ENCODE results near the gene C4B. TPM values are rescaled to one million over a fixed set of nuclear protein-coding genes. Genes with fewer than 3 reads are reported as not detected.

The C4B gene
- total RNA-seq, 1 experiment from 2014 or later = 6.3 TPM

- no peak overlapping the region for H3K4me2 ChIP-seq (ENCODE audit: low read length)
- ChIA-PET CTCF (no interaction called here), POLR2A (no interaction called here), RAD21 (ENCODE audit: low non-redundant PET in 1 of 2, low total read pairs in 2 of 2, uncharacterized antibody in 2 of 2, unreplicated experiment in 2 of 2) (no interaction called here)
- no peak overlapping the region for H2AFZ ChIP-seq (ENCODE audit: low read depth, low read length, poor library complexity, severe bottlenecking)
- no peaks in the 10 kb centered on the region for H3K27me3 ChIP-seq (ENCODE audit: insufficient read depth, low read length)
- H3K27ac ChIP-seq (ENCODE audit: low read depth, low read length) = no peak overlapping the region
- TF ChIP-seq CBX3 (IDR thresholded peaks at IDR 0.05; ENCODE audit: low read depth) (no peak), POLR2AphosphoS5 (IDR thresholded peaks at IDR 0.05; ENCODE audit: low read depth, low read length) (no peak), FOSL1 (IDR thresholded peaks at IDR 0.05; ENCODE audit: low read depth) (no peak), EGR1 (IDR thresholded peaks at IDR 0.05; ENCODE audit: low read depth) (no peak), POLR2A (IDR thresholded peaks at IDR 0.05; ENCODE audit: borderline replicate concordance, extremely low read depth, insufficient read depth, insufficient read length) (no peak)
- TF ChIP-seq, protein P1, sequence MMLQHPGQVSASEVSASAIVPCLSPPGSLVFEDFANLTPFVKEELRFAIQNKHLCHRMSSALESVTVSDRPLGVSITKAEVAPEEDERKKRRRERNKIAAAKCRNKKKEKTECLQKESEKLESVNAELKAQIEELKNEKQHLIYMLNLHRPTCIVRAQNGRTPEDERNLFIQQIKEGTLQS (IDR thresholded peaks at IDR 0.05) = no peak
- H3K9ac ChIP-seq (ENCODE audit: low read length) = no peak overlapping the region
- peaks cover 12 to 34% of the 10 kb centered on the region in 2 experiments for H3K4me1 ChIP-seq (ENCODE audit: control insufficient read depth in 1 of 2, insufficient read depth in 2 of 2, low read length in 2 of 2)
- H3K9me2 ChIP-seq (ENCODE audit: insufficient read depth) = no peaks in the 10 kb centered on the region
- DNase-seq (ENCODE audit: low read depth, low spot score) (no peak), ATAC-seq (no peak)
- no peaks in the 10 kb centered on the region for H4K20me1 ChIP-seq (ENCODE audit: insufficient read depth)
- no peaks in the 10 kb centered on the region for H3K9me3 ChIP-seq (ENCODE audit: control insufficient read depth in 1 of 2, insufficient read depth in 1 of 2, low read depth in 1 of 2, low read length in 2 of 2)
- no peaks in the 10 kb centered on the region for H3K36me3 ChIP-seq (ENCODE audit: control insufficient read depth in 1 of 2, insufficient read depth in 2 of 2, low read length in 2 of 2)
- H3K79me2 ChIP-seq (ENCODE audit: insufficient read depth, low read length) = no peaks in the 10 kb centered on the region
- no peak overlapping the region for H3K4me3 ChIP-seq (replicated peaks in 1 of 2; ENCODE audit: low read depth in 1 of 2, low read length in 2 of 2)
- no TSS peak for BruUV-seq (replicated peaks)
- intact Hi-C loops (cut with micrococcal nuclease) = no loop called here
Observed at GRCh38 chr6:32082478-32082877, 67.9 kb downstream of the C4B start.

- intact Hi-C loops (cut with micrococcal nuclease) = no loop called here
- ATAC-seq (no peak), DNase-seq (ENCODE audit: low read depth, low spot score) (no peak)
- Histone ChIP-seq H3K27me3 (ENCODE audit: insufficient read depth, low read length) (no peaks in the 10 kb centered on the region), H2AFZ (ENCODE audit: low read depth, low read length, poor library complexity, severe bottlenecking) (no peak overlapping the region), H3K9me3 (ENCODE audit: control insufficient read depth in 1 of 2, insufficient read depth in 1 of 2, low read depth in 1 of 2, low read length in 2 of 2) (no peaks in the 10 kb centered on the region), H3K4me1 (ENCODE audit: control insufficient read depth in 1 of 2, insufficient read depth in 2 of 2, low read length in 2 of 2) (peaks cover 13 to 38% of the 10 kb centered on the region in 2 experiments), H3K9ac (ENCODE audit: low read length) (no peak overlapping the region), H4K20me1 (ENCODE audit: insufficient read depth) (no peaks in the 10 kb centered on the region), H3K4me3 (replicated peaks in 1 of 2; ENCODE audit: low read depth in 1 of 2, low read length in 2 of 2) (no peak overlapping the region), H3K4me2 (ENCODE audit: low read length) (no peak overlapping the region), H3K9me2 (ENCODE audit: insufficient read depth) (no peaks in the 10 kb centered on the region), H3K27ac (ENCODE audit: low read depth, low read length) (no peak overlapping the region), H3K36me3 (ENCODE audit: control insufficient read depth in 1 of 2, insufficient read depth in 2 of 2, low read length in 2 of 2) (no peaks in the 10 kb centered on the region), H3K79me2 (ENCODE audit: insufficient read depth, low read length) (no peaks in the 10 kb centered on the region)
- ChIA-PET POLR2A (no interaction called here), CTCF (no interaction called here), RAD21 (ENCODE audit: low non-redundant PET in 1 of 2, low total read pairs in 2 of 2, uncharacterized antibody in 2 of 2, unreplicated experiment in 2 of 2) (no interaction called here)
- no TSS peak for BruUV-seq (replicated peaks)
- TF ChIP-seq, protein P2, sequence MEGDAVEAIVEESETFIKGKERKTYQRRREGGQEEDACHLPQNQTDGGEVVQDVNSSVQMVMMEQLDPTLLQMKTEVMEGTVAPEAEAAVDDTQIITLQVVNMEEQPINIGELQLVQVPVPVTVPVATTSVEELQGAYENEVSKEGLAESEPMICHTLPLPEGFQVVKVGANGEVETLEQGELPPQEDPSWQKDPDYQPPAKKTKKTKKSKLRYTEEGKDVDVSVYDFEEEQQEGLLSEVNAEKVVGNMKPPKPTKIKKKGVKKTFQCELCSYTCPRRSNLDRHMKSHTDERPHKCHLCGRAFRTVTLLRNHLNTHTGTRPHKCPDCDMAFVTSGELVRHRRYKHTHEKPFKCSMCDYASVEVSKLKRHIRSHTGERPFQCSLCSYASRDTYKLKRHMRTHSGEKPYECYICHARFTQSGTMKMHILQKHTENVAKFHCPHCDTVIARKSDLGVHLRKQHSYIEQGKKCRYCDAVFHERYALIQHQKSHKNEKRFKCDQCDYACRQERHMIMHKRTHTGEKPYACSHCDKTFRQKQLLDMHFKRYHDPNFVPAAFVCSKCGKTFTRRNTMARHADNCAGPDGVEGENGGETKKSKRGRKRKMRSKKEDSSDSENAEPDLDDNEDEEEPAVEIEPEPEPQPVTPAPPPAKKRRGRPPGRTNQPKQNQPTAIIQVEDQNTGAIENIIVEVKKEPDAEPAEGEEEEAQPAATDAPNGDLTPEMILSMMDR (IDR thresholded peaks at IDR 0.05 in 2 of 3, conservative IDR thresholded peaks at IDR 0.05 in 1 of 3; ENCODE audit: borderline replicate concordance in 1 of 3, insufficient read depth in 1 of 3, low read depth in 2 of 3, low read length in 2 of 3) = no peak
- TF ChIP-seq ZNF274 (IDR thresholded peaks at IDR 0.05; ENCODE audit: low read depth, low read length) (no peak), EGR1 (IDR thresholded peaks at IDR 0.05; ENCODE audit: low read depth) (no peak), ELF1 (IDR thresholded peaks at IDR 0.05; ENCODE audit: borderline replicate concordance, low read depth) (no peak), SIN3A (IDR thresholded peaks at IDR 0.05; ENCODE audit: low read depth) (no peak), MAX (IDR thresholded peaks at IDR 0.05) (no peak), TCF7L2 (IDR thresholded peaks at IDR 0.05; ENCODE audit: borderline replicate concordance, extremely low read depth, insufficient read depth, insufficient read length) (no peak), RAD21 (IDR thresholded peaks at IDR 0.05; ENCODE audit: low read depth) (no peak), CBX3 (IDR thresholded peaks at IDR 0.05; ENCODE audit: low read depth) (no peak), ZBTB33 (IDR thresholded peaks at IDR 0.05; ENCODE audit: extremely low read depth, insufficient replicate concordance, low read length) (no peak), ZFX (IDR thresholded peaks at IDR 0.05) (no peak), POLR2AphosphoS5 (IDR thresholded peaks at IDR 0.05; ENCODE audit: low read depth, low read length) (no peak)
- TF ChIP-seq, protein P1 (IDR thresholded peaks at IDR 0.05) = no peak
Observed at GRCh38 chr6:32082935-32083334, 68.3 kb downstream of the C4B start.

All from HCT116 (cell line).